HG02852 (cell line): ENCODE data around the gene NFASC.

Source experiments
- ATAC-seq: cut with Tn5 transposase; IDR thresholded peaks from one replicate; pipeline ENCODE4 v1.9.1; 2021; ENCODE audit warnings: mild to moderate bottlenecking, moderate library complexity; ENCODE audit not compliant: unreplicated experiment

Gene NFASC

DNA sequence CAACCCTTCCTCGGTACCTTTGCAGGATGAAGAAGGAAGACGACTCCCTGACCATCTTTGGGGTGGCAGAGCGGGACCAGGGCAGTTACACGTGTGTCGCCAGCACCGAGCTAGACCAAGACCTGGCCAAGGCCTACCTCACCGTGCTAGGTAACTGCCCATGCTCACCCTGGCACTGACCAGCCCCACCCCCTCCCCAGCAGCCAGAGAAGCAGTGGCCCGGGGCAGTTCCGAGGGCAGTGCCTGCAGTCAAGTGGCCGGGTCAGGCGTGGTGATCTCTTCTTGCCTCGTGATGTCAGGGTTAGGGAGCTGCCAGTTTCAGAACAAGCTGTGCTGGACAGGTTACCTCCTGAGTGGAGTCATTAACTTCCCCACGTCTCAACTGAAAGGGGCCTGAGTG lies 106.0 kb downstream of the NFASC start:
- no peak for ATAC-seq

DNA sequence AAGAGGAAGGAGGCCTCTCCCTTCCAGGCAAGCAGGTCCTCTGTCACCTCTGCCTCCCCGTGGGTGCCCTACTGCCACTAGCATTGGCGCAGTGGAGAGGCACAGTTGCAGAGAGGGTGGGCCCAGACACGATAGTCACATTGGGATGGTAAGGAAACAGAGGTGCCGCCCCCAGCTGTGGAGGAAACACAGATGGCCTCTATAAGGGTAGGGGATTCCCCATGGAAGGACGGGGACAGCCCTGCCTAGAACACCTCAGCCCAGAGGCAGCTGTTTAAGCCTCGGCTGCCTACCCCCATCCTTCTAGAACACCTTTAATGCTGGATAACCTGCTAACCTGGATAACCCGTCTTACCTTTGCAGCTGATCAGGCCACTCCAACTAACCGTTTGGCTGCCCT lies 106.7 kb downstream of the NFASC start:
- ATAC-seq: no peak

- no peak for ATAC-seq
These were observed 108.1 kb downstream of the NFASC start for GRCh38 chr1:204978782-204979181.

- no peak for ATAC-seq
These were observed 108.6 kb downstream of the NFASC start for GRCh38 chr1:204979306-204979705.

GRCh38 chr1:204979891-204980649 lies 109.4 kb downstream of the NFASC start:
- no peak for ATAC-seq

GRCh38 chr1:204980840-204981405 lies 110.3 kb downstream of the NFASC start:
- no peak for ATAC-seq

DNA sequence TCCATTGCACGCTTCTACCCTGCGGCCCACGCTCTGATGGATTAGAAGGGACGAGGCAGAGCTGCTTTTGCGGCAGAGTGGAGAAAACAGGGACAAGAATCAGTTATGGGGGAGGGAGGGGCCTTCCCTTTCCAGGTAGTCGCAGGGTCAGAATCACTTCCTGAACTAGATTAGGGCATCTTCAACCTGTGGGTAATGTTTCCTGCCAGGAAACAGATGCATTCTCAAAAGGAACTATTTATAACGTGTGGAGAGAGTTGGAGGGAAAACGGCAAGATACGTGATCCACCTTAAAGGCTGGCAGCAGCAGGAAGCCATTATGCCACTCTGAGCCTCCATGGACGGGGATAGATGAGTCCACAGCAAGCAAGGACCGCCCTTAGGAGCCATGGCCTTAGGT lies 112.5 kb downstream of the NFASC start:
- ATAC-seq: no peak

- no peak for ATAC-seq
These were observed 113.2 kb downstream of the NFASC start for GRCh38 chr1:204983881-204984280.

DNA sequence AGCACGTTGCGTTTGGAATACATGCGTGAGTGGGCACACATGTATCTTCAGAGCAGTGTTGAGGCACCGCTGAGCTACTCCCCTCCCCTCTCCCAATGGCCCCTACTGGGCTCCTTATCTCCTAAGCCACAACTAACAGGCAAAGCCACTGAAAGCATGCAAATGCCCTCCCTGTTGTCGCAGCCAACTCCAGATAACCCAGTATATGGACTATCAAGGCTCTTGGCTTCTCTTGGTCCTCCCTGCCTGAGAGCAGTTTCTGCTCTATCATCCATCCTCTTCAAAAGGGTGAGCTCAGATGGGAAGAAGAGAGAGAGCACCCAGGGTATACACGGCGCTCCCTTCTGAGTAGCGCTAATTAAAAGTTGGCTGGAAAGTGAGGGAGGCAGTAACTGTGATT lies 113.8 kb downstream of the NFASC start:
- no peak for ATAC-seq

GRCh38 chr1:204986181-204986580 lies 115.5 kb downstream of the NFASC start:
- ATAC-seq: no peak

DNA sequence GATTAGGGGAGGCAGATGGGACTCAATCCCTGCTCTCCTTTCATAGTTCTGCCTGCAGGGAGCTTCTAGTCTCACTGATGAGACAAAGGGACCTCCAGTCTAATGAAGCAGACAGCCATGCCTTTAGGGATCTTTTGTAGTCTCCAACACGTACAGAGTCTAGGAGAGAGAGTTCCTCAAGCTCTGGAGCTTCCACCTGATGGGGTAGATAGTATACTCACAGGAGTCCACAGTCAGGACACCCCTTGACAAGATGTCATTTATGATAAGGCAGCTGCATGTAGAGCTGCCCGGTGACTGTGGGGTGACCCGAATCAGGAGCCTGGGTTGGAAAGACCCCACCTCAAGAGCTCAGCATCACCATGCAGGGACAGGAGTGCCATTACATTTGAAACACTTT lies 117.0 kb downstream of the NFASC start:
- ATAC-seq: no peak

- ATAC-seq: no peak
These were observed 117.5 kb downstream of the NFASC start for GRCh38 chr1:204988196-204988595.

DNA sequence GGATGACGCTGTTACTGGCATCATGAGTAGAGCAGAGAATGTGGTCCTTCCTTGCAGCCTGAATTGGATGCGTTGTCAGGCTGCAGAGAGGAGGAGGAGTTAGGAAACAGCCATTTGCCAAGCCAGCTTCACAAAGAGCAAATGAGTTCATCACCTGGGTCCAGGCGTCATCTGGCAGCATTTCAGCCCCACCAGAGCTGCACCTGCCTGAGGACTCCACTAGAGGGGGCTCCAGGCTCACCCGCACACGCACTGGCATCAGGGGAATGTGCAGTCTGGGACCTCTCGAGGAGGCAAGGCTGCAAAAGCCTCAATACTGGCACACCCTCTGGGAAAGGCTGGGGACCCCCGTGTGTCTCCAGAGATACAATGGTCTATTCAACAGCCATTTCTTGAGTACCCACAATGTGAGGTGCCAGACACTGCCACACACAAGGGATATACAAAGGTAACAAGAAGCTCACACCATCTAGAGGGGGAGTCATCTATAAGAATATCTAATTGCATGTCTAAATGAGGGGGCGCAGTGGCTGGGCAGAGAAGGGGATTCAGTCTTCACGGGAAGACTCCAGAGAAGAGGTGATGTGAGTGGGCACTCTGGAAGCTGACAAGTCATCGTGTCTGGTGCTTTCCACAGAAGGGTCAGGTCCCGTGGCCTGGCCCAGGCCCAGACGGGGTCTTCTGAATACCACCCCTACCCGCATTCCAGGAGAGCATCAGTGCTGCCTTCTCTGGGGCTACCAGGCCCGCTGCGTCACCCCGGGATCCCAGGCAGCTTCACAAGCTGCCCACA lies 118.8 kb downstream of the NFASC start:
- no peak for ATAC-seq

GRCh38 chr1:204990059-204990664 lies 119.5 kb downstream of the NFASC start:
- no peak for ATAC-seq

DNA sequence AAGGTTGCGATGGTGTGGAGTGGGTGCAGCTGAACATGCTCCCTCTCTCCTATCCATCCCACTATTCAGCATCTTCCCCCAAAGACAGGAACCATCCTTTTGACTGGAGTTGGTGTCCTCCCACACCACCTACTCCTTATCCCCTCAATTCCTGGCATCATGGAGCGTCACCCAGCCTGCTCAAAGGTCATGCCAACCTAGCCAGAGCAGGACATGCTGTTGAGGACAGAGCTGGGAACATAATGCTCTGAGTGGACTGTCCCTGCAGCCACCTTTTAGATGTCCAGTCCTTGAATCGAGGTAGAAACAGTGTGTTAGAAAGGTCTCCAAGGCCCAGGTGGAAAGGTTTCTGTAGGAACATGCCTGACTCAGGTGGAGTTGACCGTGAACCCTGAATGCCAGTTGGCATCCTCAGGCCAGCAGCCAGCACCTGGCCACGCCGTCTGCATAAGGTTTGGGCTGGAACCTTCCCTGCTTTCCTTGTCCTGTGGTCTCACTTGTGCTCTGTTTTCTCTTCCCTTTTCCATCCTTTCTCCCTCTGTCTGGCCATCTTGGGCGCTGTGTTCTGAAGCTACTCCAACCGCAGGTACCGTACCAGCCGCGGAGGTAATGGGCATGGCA lies 120.2 kb downstream of the NFASC start:
- no peak for ATAC-seq

GRCh38 chr1:204991342-204991844 lies 120.7 kb downstream of the NFASC start:
- ATAC-seq: no peak

GRCh38 chr1:204992201-204992997 lies 121.7 kb downstream of the NFASC start:
- ATAC-seq: no peak

- ATAC-seq: no peak
These were observed 122.3 kb downstream of the NFASC start for GRCh38 chr1:204992998-204993314.

GRCh38 chr1:204994086-204994862 lies 123.6 kb downstream of the NFASC start:
- ATAC-seq: no peak

DNA sequence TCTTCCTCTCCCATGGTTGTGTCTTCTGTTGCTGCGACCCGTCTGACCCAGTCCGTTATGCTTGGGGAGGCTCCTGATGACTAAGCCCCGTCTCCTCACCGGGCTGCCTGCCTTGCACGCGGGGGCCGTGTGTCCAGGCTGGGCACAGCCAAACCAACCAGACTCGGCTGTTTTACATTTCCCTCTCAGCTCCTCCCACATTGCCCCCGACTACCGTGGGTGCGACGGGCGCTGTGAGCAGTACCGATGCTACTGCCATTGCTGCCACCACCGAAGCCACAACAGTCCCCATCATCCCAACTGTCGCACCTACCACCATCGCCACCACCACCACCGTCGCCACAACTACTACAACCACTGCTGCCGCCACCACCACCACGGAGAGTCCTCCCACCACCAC lies 126.3 kb downstream of the NFASC start:
- no peak for ATAC-seq
